GM12878 (cell line): Measurements from ENCODE around the gene CD180. TPM values are rescaled to one million over a fixed set of nuclear protein-coding genes. Genes with fewer than 3 reads are reported as not detected.

ENCODE experiments used
- NFXL1 ChIP-seq: fragments of 450-650 bp; IDR thresholded peaks from 2 replicates; pipeline ENCODE4 v1.6.1; 2017; ENCODE audit warnings: antibody characterized with exemption, mild to moderate bottlenecking, borderline replicate concordance
- TARDBP ChIP-seq: IDR thresholded peaks from 2 replicates; pipeline ENCODE4 v1.6.1; 2016; ENCODE audit warnings: borderline replicate concordance
- polyA plus RNA-seq, 11 experiments: library from polyadenylated mRNA; depleted of rRNA in 4 of 11; unstranded in 6 of 11; stranded (reverse) in 5 of 11; fragments of >200 nt; fragmentation: Nextera tagmentation in 4 of 11; fragmentation: Illumina TruSeq in 1 of 11; extraction: Ambion mirVana in 4 of 11; extraction: Trizol in 1 of 11; gene quantifications; 1 replicate in 1 of 11; 2 replicates in 10 of 11; pipeline versions ENCODE4 v1.2.1 to v1.2.3, GENCODE V29; 2011 to 2016; ENCODE audit warnings: inconsistent platforms in 2 of 11, missing spikeins in 2 of 11, low read depth in 1 of 11
- total RNA-seq, 4 experiments: library from RNA; depleted of rRNA in 3 of 4; stranded (reverse); fragments of >200 nt in 3 of 4; fragmentation: Illumina TruSeq in 1 of 4; extraction: Trizol in 1 of 4; gene quantifications; 2 replicates each; pipeline versions ENCODE4 v1.2.1 to v1.2.3, GENCODE V29; 2013 to 2021
- TF ChIP-seq, protein P1 (sequence below): IDR thresholded peaks from 2 replicates; pipeline ENCODE4 v1.6.1; 2012; ENCODE audit warnings: low read length, inconsistent platforms
- TF ChIP-seq, protein P2 (sequence below): fragments of 450-650 bp; IDR thresholded peaks from 2 replicates; pipeline ENCODE4 v1.6.1; 2017; ENCODE audit warnings: antibody characterized with exemption, mild to moderate bottlenecking, moderate library complexity
- TF ChIP-seq, protein P3 (sequence below): fragments of 450-650 bp; formaldehyde crosslinking; IDR thresholded peaks from 2 replicates; pipeline ENCODE4 v1.4.0; 2020; ENCODE audit warnings: mild to moderate bottlenecking, moderate library complexity
- TF ChIP-seq, protein P4 (sequence below): fragments of 450-650 bp; IDR thresholded peaks from 2 replicates; pipeline ENCODE4 v1.6.1; 2018; ENCODE audit warnings: borderline replicate concordance, mild to moderate bottlenecking; ENCODE audit not compliant: partially characterized antibody

CD180 gene
- total and polyA plus RNA-seq, 10 of the 15 experiments (the other 5 are each of a cell fraction or from before 2014, with no cell fraction given): 0.22 to 9.7 (median 2.9) TPM

DNA sequence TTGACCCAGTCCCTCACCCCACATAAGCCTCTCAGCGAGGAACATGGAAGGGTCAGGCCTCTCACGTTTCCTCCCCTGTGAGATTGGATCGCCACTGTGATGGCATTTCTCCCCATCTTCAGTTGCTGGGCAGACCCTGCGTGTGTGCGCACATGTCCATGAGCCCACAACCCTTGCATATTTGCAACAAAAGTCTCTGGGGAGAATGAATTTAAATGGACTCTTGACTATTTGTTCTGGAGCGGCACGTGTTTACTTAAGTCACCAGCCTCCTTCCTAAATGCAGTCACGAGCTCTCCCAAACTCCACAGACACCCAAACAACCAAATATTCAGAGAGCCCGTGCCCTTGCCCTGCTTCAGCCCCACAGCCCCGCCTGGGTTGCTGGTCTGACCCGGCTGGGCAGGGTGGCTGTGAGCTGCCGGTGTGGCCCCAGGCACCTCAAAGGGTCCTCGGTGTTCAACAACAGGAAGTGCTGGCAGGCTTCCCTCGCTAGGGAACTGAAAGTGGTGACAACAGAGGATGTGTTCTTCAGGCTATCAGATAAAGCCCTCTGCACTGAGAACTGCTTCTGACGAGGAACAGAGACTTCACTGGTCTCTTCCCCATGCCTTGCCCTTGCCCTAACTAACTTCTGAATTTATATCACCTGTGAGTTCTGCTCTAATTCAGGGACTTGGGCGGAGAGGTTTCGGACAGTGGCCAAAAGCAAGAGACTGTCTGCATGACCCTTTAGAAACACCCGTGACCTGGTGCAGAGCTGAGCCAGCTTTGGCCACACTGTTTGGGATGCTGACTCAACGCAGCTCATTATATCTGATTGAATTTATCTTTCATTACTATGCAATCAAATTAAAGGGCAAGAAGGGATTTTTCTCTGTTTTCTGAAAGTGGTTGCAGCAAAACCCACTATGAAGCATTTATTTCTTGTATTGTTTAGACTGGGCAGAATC lies 19.2 kb upstream of the CD180 start (continued):
- TF ChIP-seq, protein P1, sequence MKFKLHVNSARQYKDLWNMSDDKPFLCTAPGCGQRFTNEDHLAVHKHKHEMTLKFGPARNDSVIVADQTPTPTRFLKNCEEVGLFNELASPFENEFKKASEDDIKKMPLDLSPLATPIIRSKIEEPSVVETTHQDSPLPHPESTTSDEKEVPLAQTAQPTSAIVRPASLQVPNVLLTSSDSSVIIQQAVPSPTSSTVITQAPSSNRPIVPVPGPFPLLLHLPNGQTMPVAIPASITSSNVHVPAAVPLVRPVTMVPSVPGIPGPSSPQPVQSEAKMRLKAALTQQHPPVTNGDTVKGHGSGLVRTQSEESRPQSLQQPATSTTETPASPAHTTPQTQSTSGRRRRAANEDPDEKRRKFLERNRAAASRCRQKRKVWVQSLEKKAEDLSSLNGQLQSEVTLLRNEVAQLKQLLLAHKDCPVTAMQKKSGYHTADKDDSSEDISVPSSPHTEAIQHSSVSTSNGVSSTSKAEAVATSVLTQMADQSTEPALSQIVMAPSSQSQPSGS: peak; percentile 35; the same call in 1 of the 2 replicates
- TF ChIP-seq, protein P2, sequence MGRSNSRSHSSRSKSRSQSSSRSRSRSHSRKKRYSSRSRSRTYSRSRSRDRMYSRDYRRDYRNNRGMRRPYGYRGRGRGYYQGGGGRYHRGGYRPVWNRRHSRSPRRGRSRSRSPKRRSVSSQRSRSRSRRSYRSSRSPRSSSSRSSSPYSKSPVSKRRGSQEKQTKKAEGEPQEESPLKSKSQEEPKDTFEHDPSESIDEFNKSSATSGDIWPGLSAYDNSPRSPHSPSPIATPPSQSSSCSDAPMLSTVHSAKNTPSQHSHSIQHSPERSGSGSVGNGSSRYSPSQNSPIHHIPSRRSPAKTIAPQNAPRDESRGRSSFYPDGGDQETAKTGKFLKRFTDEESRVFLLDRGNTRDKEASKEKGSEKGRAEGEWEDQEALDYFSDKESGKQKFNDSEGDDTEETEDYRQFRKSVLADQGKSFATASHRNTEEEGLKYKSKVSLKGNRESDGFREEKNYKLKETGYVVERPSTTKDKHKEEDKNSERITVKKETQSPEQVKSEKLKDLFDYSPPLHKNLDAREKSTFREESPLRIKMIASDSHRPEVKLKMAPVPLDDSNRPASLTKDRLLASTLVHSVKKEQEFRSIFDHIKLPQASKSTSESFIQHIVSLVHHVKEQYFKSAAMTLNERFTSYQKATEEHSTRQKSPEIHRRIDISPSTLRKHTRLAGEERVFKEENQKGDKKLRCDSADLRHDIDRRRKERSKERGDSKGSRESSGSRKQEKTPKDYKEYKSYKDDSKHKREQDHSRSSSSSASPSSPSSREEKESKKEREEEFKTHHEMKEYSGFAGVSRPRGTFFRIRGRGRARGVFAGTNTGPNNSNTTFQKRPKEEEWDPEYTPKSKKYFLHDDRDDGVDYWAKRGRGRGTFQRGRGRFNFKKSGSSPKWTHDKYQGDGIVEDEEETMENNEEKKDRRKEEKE: no peak
- TF ChIP-seq, protein P3, sequence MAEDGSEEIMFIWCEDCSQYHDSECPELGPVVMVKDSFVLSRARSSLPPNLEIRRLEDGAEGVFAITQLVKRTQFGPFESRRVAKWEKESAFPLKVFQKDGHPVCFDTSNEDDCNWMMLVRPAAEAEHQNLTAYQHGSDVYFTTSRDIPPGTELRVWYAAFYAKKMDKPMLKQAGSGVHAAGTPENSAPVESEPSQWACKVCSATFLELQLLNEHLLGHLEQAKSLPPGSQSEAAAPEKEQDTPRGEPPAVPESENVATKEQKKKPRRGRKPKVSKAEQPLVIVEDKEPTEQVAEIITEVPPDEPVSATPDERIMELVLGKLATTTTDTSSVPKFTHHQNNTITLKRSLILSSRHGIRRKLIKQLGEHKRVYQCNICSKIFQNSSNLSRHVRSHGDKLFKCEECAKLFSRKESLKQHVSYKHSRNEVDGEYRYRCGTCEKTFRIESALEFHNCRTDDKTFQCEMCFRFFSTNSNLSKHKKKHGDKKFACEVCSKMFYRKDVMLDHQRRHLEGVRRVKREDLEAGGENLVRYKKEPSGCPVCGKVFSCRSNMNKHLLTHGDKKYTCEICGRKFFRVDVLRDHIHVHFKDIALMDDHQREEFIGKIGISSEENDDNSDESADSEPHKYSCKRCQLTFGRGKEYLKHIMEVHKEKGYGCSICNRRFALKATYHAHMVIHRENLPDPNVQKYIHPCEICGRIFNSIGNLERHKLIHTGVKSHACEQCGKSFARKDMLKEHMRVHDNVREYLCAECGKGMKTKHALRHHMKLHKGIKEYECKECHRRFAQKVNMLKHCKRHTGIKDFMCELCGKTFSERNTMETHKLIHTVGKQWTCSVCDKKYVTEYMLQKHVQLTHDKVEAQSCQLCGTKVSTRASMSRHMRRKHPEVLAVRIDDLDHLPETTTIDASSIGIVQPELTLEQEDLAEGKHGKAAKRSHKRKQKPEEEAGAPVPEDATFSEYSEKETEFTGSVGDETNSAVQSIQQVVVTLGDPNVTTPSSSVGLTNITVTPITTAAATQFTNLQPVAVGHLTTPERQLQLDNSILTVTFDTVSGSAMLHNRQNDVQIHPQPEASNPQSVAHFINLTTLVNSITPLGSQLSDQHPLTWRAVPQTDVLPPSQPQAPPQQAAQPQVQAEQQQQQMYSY (CRISPR knock-in tag): no peak
- TF ChIP-seq NFXL1: no peak
- TF ChIP-seq, protein P4, sequence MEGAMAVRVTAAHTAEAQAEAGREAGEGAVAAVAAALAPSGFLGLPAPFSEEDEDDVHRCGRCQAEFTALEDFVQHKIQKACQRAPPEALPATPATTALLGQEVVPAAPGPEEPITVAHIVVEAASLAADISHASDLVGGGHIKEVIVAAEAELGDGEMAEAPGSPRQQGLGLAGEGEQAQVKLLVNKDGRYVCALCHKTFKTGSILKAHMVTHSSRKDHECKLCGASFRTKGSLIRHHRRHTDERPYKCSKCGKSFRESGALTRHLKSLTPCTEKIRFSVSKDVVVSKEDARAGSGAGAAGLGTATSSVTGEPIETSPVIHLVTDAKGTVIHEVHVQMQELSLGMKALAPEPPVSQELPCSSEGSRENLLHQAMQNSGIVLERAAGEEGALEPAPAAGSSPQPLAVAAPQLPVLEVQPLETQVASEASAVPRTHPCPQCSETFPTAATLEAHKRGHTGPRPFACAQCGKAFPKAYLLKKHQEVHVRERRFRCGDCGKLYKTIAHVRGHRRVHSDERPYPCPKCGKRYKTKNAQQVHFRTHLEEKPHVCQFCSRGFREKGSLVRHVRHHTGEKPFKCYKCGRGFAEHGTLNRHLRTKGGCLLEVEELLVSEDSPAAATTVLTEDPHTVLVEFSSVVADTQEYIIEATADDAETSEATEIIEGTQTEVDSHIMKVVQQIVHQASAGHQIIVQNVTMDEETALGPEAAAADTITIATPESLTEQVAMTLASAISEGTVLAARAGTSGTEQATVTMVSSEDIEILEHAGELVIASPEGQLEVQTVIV: no peak
- TF ChIP-seq TARDBP: no peak
